K562 (cell line): ENCODE measurements around the gene AGK. TPM values are rescaled to one million over a fixed set of nuclear protein-coding genes. Genes with fewer than 3 reads are reported as not detected.

Experiments used
- CHAMP1 ChIP-seq: fragments of 450-650 bp; IDR thresholded peaks from 2 replicates; pipeline ENCODE4 v1.6.1; 2016; ENCODE audit warnings: mild to moderate bottlenecking
- IRF9 ChIP-seq: fragments of 450-650 bp; IDR thresholded peaks from 2 replicates; pipeline ENCODE4 v1.6.1; 2016; ENCODE audit warnings: missing biosample characterization, missing genetic modification characterization
- SP2 ChIP-seq: IDR thresholded peaks from 2 replicates; pipeline ENCODE4 v1.6.1; 2011; ENCODE audit warnings: mild to moderate bottlenecking, low read depth, low read length, moderate library complexity; ENCODE audit not compliant: poor library complexity, severe bottlenecking; ENCODE audit errors: extremely low read depth
- TCF3 ChIP-seq: sonication (generic); formaldehyde crosslinking; IDR thresholded peaks from 2 replicates; pipeline ENCODE4 v1.4.0; 2020; ENCODE audit warnings: mild to moderate bottlenecking, missing genetic modification reagents
- USF2 ChIP-seq: sonication (generic); formaldehyde crosslinking; IDR thresholded peaks from 2 replicates; pipeline ENCODE4 v1.5.0; 2020; ENCODE audit warnings: missing genetic modification reagents
- polyA plus RNA-seq, 8 experiments: library from polyadenylated mRNA; depleted of rRNA in 4 of 8; stranded (reverse) in 5 of 8; unstranded in 3 of 8; fragments of >200 nt; fragmentation: Nextera tagmentation in 2 of 8; fragmentation: Illumina TruSeq in 1 of 8; extraction: Ambion mirVana in 2 of 8; extraction: Trizol in 1 of 8; gene quantifications; 2 replicates each; pipeline versions ENCODE4 v1.2.1 to v1.2.3, GENCODE V29; 2011 to 2014; ENCODE audit warnings: inconsistent platforms in 1 of 8, missing spikeins in 1 of 8
- total RNA-seq, 7 experiments: library from RNA; depleted of rRNA in 6 of 7; stranded (reverse); fragments of >200 nt in 6 of 7; fragmentation: Illumina TruSeq in 2 of 7; extraction: Trizol in 2 of 7; gene quantifications; 2 replicates each; pipeline versions ENCODE4 v1.2.1 to v1.2.3, GENCODE V29; 2011 to 2021; ENCODE audit warnings: low replicate concordance in 1 of 7

Gene AGK
- total and polyA plus RNA-seq, 9 of the 15 experiments (the other 6 are each of a cell fraction or from before 2014, with no cell fraction given): 50.7 to 128 (median 71.8) TPM

- TF ChIP-seq USF2 (CRISPR knock-in tag) (no peak), CHAMP1 (no peak), SP2 (no peak), TCF3 (no peak), IRF9 (tag) (no peak)
- TF ChIP-seq, all 486 proteins: peak for 0
Measured at GRCh38 chr7:141522657-141523342, 28.4 kb upstream of the AGK start (continued).
